HG02588 (cell line): ENCODE data around the gene PLPPR5.
"Not testable (repeated sequence)": the region's sequence is repeated elsewhere in the genome, so short reads cannot be mapped to it uniquely, and the experiment has no call there.

Experiments used
- ATAC-seq: cut with Tn5 transposase; IDR thresholded peaks from one replicate; pipeline ENCODE4 v1.9.1; 2021; ENCODE audit warnings: mild to moderate bottlenecking, moderate library complexity; ENCODE audit not compliant: unreplicated experiment

PLPPR5 gene

GRCh38 chr1:99004861-99005442 is at the start of gene PLPPR5:
TSS of gene PLPPR5 (minus strand) at chr1:99004861. CDS start at chr1:99004671, 190 bp downstream.
- ATAC-seq, result no peak

GRCh38 chr1:99051611-99052283 is 47.1 kb upstream of the PLPPR5 start:
- ATAC-seq, result no peak

- no peak for ATAC-seq
Measured at GRCh38 chr1:99049745-99050144, 45.1 kb upstream of the PLPPR5 start.

GRCh38 chr1:99036746-99037145 is 32.1 kb upstream of the PLPPR5 start:
- ATAC-seq, result not testable (repeated sequence)

GRCh38 chr1:99018313-99018712 is 13.7 kb upstream of the PLPPR5 start:
- no peak for ATAC-seq

GRCh38 chr1:99017655-99018054 is 13.0 kb upstream of the PLPPR5 start:
- no peak for ATAC-seq

GRCh38 chr1:99010679-99011078 is 6.0 kb upstream of the PLPPR5 start:
- ATAC-seq, result no peak

GRCh38 chr1:99007366-99007765 is 2.7 kb upstream of the PLPPR5 start:
- ATAC-seq, result no peak

- no peak for ATAC-seq
Measured at GRCh38 chr1:99005537-99005942, 879 bp upstream of the PLPPR5 start.

GRCh38 chr1:99004254-99004860 is 304 bp downstream of the PLPPR5 start:
- no peak for ATAC-seq

GRCh38 chr1:99003581-99004253 is 944 bp downstream of the PLPPR5 start:
- no peak for ATAC-seq

- ATAC-seq, result no peak
Measured at GRCh38 chr1:98992844-98993243, 11.8 kb downstream of the PLPPR5 start.

- ATAC-seq, result peak; percentile 63
Measured at GRCh38 chr1:98991127-98992012, 13.3 kb downstream of the PLPPR5 start.

- no peak for ATAC-seq
Measured at GRCh38 chr1:98989556-98989907, 15.1 kb downstream of the PLPPR5 start.

- ATAC-seq, result no peak
Measured at GRCh38 chr1:98988904-98989555, 15.6 kb downstream of the PLPPR5 start.

- ATAC-seq, result no peak
Measured at GRCh38 chr1:98985687-98986086, 19.0 kb downstream of the PLPPR5 start.

- no peak for ATAC-seq
Measured at GRCh38 chr1:98981917-98982513, 22.6 kb downstream of the PLPPR5 start.

GRCh38 chr1:98979463-98979862 is 25.2 kb downstream of the PLPPR5 start:
- no peak for ATAC-seq

GRCh38 chr1:98975810-98976209 is 28.9 kb downstream of the PLPPR5 start:
- ATAC-seq, result no peak

- ATAC-seq, result no peak
Measured at GRCh38 chr1:98975113-98975512, 29.5 kb downstream of the PLPPR5 start.
